Middle frontal gyrus (tissue), 1 donor: ENCODE measurements around the gene MISP.

Experiments
- DNase-seq: peaks from one replicate; pipeline ENCODE4 v3.0.0-alpha.2; 2015; ENCODE audit warnings: low spot score; ENCODE audit errors: extremely low spot score

Gene MISP

GRCh38 chr19:796692-797527 lies 46.0 kb downstream of the MISP start, which contains the start of gene PTBP1:
PTBP1 (plus strand) TSS chr19:797452; CDS start chr19:797498, 46 bp downstream.
- peak; percentile 99 for DNase-seq

- DNase-seq: peak; percentile 38
These were observed 46.9 kb downstream of the MISP start for GRCh38 chr19:797528-798414.

- no peak for DNase-seq
These were observed 47.6 kb downstream of the MISP start for GRCh38 chr19:798415-799075.

- no peak for DNase-seq
These were observed 48.4 kb downstream of the MISP start for GRCh38 chr19:799076-799881.

GRCh38 chr19:800360-801029 lies 49.6 kb downstream of the MISP start:
- no peak for DNase-seq

GRCh38 chr19:801030-801860 lies 50.3 kb downstream of the MISP start:
- no peak for DNase-seq

GRCh38 chr19:801861-802497 lies 51.1 kb downstream of the MISP start:
- no peak for DNase-seq

- no peak for DNase-seq
These were observed 51.7 kb downstream of the MISP start for GRCh38 chr19:802498-803098.

GRCh38 chr19:803099-803561 lies 52.2 kb downstream of the MISP start:
- DNase-seq: no peak

- no peak for DNase-seq
These were observed 52.9 kb downstream of the MISP start for GRCh38 chr19:803686-804418.

- DNase-seq: no peak
These were observed 53.7 kb downstream of the MISP start for GRCh38 chr19:804419-805165.

GRCh38 chr19:805166-805551 lies 54.2 kb downstream of the MISP start:
- DNase-seq: no peak

GRCh38 chr19:805600-806550 lies 55.0 kb downstream of the MISP start:
- no peak for DNase-seq

- DNase-seq: no peak
These were observed 56.0 kb downstream of the MISP start for GRCh38 chr19:806815-807421.

- no peak for DNase-seq
These were observed 56.9 kb downstream of the MISP start for GRCh38 chr19:807627-808422.
